ENCODE data around the gene ERC1.

The ERC1 gene

GRCh38 chr12:1501695-1502378, 510.8 kb downstream of the ERC1 start:
- DNase-seq, result no peak

GRCh38 chr12:1502379-1502720, 511.3 kb downstream of the ERC1 start:
- DNase-seq, result peak; percentile 23

- no peak for DNase-seq
Observed at GRCh38 chr12:1502831-1503230, 511.8 kb downstream of the ERC1 start.

- no peak for DNase-seq
Observed at GRCh38 chr12:1503281-1503711, 512.3 kb downstream of the ERC1 start.

GRCh38 chr12:1504304-1504894, 513.4 kb downstream of the ERC1 start:
- no peak for DNase-seq

- no peak for DNase-seq
Observed at GRCh38 chr12:1504895-1505311, 513.9 kb downstream of the ERC1 start.

- no peak for DNase-seq
Observed at GRCh38 chr12:1505576-1505975, 514.6 kb downstream of the ERC1 start.

GRCh38 chr12:1507308-1507707, 516.3 kb downstream of the ERC1 start:
- no peak for DNase-seq

GRCh38 chr12:1509413-1510052, 518.5 kb downstream of the ERC1 start:
- DNase-seq, result no peak

- no peak for DNase-seq
Observed at GRCh38 chr12:1510056-1510812, 519.2 kb downstream of the ERC1 start.

GRCh38 chr12:1515010-1515409, 524.0 kb downstream of the ERC1 start:
- DNase-seq, result no peak

GRCh38 chr12:1515428-1515827, 524.4 kb downstream of the ERC1 start:
- DNase-seq, result no peak

GRCh38 chr12:1517007-1517406, 526.0 kb downstream of the ERC1 start:
- no peak for DNase-seq

- DNase-seq, result no peak
Observed at GRCh38 chr12:1517734-1518525, 526.9 kb downstream of the ERC1 start.

- peak; percentile 39 for DNase-seq
Observed at GRCh38 chr12:1518591-1519516, 527.8 kb downstream of the ERC1 start.

GRCh38 chr12:1519642-1520041, 528.6 kb downstream of the ERC1 start:
- no peak for DNase-seq

- no peak for DNase-seq
Observed at GRCh38 chr12:1523046-1523445, 532.0 kb downstream of the ERC1 start.

- no peak for DNase-seq
Observed at GRCh38 chr12:1523558-1524050, 532.6 kb downstream of the ERC1 start.

- no peak for DNase-seq
Observed at GRCh38 chr12:1525858-1526257, 534.8 kb downstream of the ERC1 start.

GRCh38 chr12:1527789-1528188, 536.8 kb downstream of the ERC1 start:
- no peak for DNase-seq

GRCh38 chr12:1528791-1529190, 537.8 kb downstream of the ERC1 start:
- no peak for DNase-seq

Measured in NCI-H1105 (cell line).